ENCODE data around the gene FCF1. TPM values are rescaled to one million over a fixed set of nuclear protein-coding genes. Genes with fewer than 3 reads are reported as not detected.

Gene FCF1
- total and polyA plus RNA-seq, 10 donors = 6.9 to 42.2 (median 32.8) TPM

DNA sequence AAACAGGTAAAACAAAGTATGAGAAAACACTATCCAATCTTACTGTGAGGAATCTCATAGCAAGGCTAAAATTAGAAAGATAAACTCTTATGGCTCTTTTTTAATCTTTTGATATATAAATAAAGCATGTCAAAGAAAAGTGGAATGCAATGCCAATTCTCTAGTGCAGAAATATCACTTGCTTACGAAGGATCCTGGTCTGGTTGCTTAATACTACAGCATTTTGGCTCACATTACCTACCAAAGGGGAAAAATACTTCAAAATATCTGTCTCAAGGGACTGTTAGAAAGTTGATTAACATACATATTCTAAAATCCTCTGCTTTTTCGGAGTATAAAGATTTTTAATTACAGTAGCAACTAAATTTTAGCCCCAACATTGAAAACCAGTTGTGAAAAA is 21.5 kb upstream of the FCF1 start:
- Histone ChIP-seq H3K27me3 (replicated peaks in 1 of 7) (no peaks in the 10 kb centered on the region), H3K9me3 (no peaks in the 10 kb centered on the region), H3K4me3 (no peak overlapping the region), H3K4me1 (peaks cover 0 to 38% (median 5%) of the 10 kb centered on the region in 6 donors), H3K27ac (peak overlapping the region in 3 of 8 donors; percentile 1 to 55 (median 50)), H3K36me3 (peaks cover 3 to 70% (median 32%) of the 10 kb centered on the region in 6 donors)
- intact Hi-C loops (cut with DNase I; ENCODE audit: low total_unique reads) = no loop called here
- TF ChIP-seq POLR2A (IDR thresholded peaks at IDR 0.05) (no peak), POLR2AphosphoS5 (IDR thresholded peaks at IDR 0.05) (no peak)
- TF ChIP-seq, protein P1, sequence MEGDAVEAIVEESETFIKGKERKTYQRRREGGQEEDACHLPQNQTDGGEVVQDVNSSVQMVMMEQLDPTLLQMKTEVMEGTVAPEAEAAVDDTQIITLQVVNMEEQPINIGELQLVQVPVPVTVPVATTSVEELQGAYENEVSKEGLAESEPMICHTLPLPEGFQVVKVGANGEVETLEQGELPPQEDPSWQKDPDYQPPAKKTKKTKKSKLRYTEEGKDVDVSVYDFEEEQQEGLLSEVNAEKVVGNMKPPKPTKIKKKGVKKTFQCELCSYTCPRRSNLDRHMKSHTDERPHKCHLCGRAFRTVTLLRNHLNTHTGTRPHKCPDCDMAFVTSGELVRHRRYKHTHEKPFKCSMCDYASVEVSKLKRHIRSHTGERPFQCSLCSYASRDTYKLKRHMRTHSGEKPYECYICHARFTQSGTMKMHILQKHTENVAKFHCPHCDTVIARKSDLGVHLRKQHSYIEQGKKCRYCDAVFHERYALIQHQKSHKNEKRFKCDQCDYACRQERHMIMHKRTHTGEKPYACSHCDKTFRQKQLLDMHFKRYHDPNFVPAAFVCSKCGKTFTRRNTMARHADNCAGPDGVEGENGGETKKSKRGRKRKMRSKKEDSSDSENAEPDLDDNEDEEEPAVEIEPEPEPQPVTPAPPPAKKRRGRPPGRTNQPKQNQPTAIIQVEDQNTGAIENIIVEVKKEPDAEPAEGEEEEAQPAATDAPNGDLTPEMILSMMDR (IDR thresholded peaks at IDR 0.05 in 8 of 11, conservative IDR thresholded peaks at IDR 0.05 in 3 of 11) = no peak
- no peak for DNase-seq
- 60 to 94% (median 86%) methylated on average over 2 of the region's 2 CpGs for WGBS, 5 donors

DNA sequence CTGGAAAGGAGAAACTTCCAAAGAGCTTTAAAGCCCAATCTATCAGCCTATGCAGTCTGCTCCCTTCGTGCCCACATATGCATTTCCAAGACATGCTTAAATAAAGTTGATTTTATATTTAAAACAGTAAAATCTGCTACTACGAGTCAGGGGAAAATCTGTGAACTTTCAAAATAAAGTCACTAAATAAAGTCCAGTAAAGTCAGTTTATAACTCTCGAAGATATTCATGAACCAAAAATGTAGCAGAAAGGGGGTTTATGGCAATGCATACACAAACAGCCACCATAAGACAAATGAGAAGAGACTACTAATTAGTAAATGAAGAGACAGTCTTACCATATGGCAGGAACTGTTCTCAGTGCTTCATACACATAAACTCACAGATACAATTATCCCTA is 19.8 kb upstream of the FCF1 start:
- Histone ChIP-seq H3K4me1 (peaks cover 0 to 54% (median 6%) of the 10 kb centered on the region in 6 donors), H3K36me3 (peaks cover 3 to 70% (median 31%) of the 10 kb centered on the region in 6 donors), H3K4me3 (no peak overlapping the region), H3K27me3 (replicated peaks in 1 of 7) (no peaks in the 10 kb centered on the region), H3K9me3 (no peaks in the 10 kb centered on the region), H3K27ac (no peak overlapping the region)
- no peak for DNase-seq
- 95 to 100% (median 97%) methylated on average over 3 of the region's 3 CpGs for WGBS, 5 donors
- intact Hi-C loops (cut with DNase I; ENCODE audit: low total_unique reads) = no loop called here
- TF ChIP-seq POLR2A (IDR thresholded peaks at IDR 0.05) = no peak
- TF ChIP-seq POLR2AphosphoS5 (IDR thresholded peaks at IDR 0.05) = no peak
- TF ChIP-seq, protein P1 (IDR thresholded peaks at IDR 0.05 in 8 of 11, conservative IDR thresholded peaks at IDR 0.05 in 3 of 11) = no peak

DNA sequence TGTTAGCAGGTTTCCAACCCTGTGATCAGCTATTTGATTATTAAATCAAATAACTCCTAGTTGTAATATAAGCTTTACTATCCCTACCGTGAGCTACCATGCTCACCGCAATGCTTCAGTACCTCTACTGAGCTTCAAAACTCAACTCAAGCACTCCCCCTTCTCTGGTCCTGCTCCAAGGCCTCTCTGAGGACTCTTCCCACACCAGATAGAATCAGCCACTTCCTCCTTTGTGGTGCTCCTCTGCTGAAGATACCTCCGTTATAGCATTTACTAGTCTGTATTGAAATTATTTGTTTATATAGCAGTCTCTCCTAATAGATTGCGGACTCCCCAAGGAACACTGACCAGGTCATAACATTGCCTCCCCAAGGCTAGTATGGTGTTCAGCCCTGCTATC is 17.5 kb upstream of the FCF1 start:
- 72 to 85% (median 82%) methylated on average over 4 of the region's 4 CpGs for WGBS, 5 donors
- peaks cover 0 to 71% (median 6%) of the 10 kb centered on the region in 6 donors for H3K4me1 ChIP-seq
- TF ChIP-seq POLR2A (IDR thresholded peaks at IDR 0.05) = no peak
- TF ChIP-seq POLR2AphosphoS5 (IDR thresholded peaks at IDR 0.05) = no peak
- TF ChIP-seq, protein P1 (IDR thresholded peaks at IDR 0.05 in 8 of 11, conservative IDR thresholded peaks at IDR 0.05 in 3 of 11) = no peak
- intact Hi-C loops (cut with DNase I; ENCODE audit: low total_unique reads) = no loop called here
- H3K36me3 ChIP-seq = peaks cover 3 to 53% (median 22%) of the 10 kb centered on the region in 6 donors
- no peaks in the 10 kb centered on the region for H3K9me3 ChIP-seq
- peak overlapping the region in 1 of 8 donors; percentile 41 for H3K27ac ChIP-seq
- no peak overlapping the region for H3K4me3 ChIP-seq
- DNase-seq = no peak
- no peaks in the 10 kb centered on the region for H3K27me3 ChIP-seq (replicated peaks in 1 of 7)

DNA sequence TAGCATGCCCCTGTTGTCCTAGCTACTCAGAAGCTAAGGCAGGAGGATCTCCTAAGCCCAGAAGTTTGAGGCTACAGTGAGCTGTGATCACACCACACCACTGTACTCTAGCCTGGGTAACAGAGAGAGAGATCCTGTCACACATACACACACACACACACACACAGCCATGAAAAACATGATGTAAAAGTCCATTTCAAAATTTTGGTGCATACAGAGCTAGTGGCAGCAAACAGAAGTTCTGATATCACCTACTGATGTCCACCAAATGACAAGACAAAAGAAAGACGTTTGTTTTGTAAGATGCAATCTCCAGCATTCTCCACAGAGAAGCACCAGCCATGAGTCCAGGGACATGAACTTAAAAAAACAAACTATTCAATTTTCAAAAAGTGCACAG is 15.9 kb upstream of the FCF1 start:
- Histone ChIP-seq H3K4me1 (peaks cover 0 to 63% (median 5%) of the 10 kb centered on the region in 6 donors), H3K27me3 (replicated peaks in 1 of 7) (no peaks in the 10 kb centered on the region), H3K9me3 (peaks cover 0 to 4% (median 3%) of the 10 kb centered on the region in 8 donors), H3K4me3 (no peak overlapping the region), H3K27ac (peak overlapping the region in 2 of 8 donors; percentile 76 to 85), H3K36me3 (peaks cover 0 to 47% (median 8%) of the 10 kb centered on the region in 6 donors)
- 68 to 93% (median 76%) methylated on average over 1 of the region's 1 CpG for WGBS, 5 donors
- TF ChIP-seq POLR2AphosphoS5 (IDR thresholded peaks at IDR 0.05) (no peak), POLR2A (IDR thresholded peaks at IDR 0.05) (no peak)
- TF ChIP-seq, protein P1 (IDR thresholded peaks at IDR 0.05 in 8 of 11, conservative IDR thresholded peaks at IDR 0.05 in 3 of 11) = no peak
- intact Hi-C loops (cut with DNase I; ENCODE audit: low total_unique reads) = no loop called here
- no peak for DNase-seq

Data from spleen (tissue), 11 donors.